ENCODE results near the gene TJP3. TPM values are rescaled to one million over a fixed set of nuclear protein-coding genes. Genes with fewer than 3 reads are reported as not detected.

TJP3 gene
- total and polyA plus RNA-seq, 10 of the 15 experiments (the other 5 are each of a cell fraction or from before 2014, with no cell fraction given), result 0.04 to 1.2 (median 0.29) TPM; not detected in 6

DNA sequence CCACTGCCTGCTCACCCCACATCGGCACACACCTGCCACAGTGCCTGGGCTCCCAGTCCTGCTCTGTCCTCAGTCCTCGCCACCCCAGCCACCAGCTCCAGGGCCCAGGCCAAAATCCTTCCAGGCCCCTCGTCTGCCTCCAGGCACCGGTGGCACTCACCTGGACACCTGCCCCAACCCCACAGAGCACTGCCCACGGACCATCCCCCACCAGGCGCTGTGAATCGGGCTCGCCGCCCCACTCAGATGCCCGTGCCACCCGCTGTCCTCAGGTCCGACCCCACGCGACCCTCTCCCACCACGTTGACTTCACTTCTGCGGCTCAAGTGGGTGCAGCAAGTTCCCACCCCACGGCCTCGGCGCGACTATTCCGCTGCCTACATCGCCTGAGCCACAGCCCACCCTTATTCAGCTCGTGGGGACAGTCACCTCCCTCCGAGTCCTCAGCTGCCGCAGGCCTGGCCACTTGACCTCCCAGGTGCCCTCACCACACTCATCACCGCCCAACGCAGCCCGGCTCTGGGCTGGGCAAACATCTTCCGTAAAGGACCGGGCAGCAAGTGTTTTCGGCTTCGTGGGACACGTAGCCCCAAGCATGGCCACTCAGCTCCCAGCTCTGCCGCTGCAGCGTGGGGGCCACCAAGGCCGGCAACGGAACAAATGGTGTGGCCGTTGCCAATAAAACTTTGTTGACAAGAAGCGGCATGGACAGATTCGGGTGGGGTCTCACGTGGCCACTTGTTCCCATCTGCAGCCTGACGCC is 13.6 kb upstream of the TJP3 start:
- Histone ChIP-seq H3K36me3 (ENCODE audit: control insufficient read depth in 2 of 2, insufficient read depth in 2 of 2, low read length in 1 of 2) (no peaks in the 10 kb centered on the region; a peak in 1 of 4 replicates), H3K4me1 (ENCODE audit: control insufficient read depth, insufficient read depth, low read length) (no peaks in the 10 kb centered on the region; the same call in 1 of the 2 replicates), H3K9ac (ENCODE audit: control insufficient read depth, insufficient read depth, low read length) (no peak overlapping the region), H3K27me3 (replicated peaks in 1 of 2; ENCODE audit: control insufficient read depth in 2 of 2, insufficient read depth in 2 of 2, low read length in 1 of 2) (no peaks in the 10 kb centered on the region), H3K27ac (ENCODE audit: control insufficient read depth, insufficient read depth) (no peak overlapping the region), H3K4me3 (no peak overlapping the region), H2AFZ (ENCODE audit: control insufficient read depth, low read depth, low read length) (no peak overlapping the region), H3K9me3 (replicated peaks; ENCODE audit: control insufficient read depth, insufficient read depth, low read length) (no peaks in the 10 kb centered on the region; the same call in 2 of the 3 replicates), H3K79me2 (ENCODE audit: control insufficient read depth, insufficient read depth, low read length) (peaks cover 31% of the 10 kb centered on the region), H3K4me2 (ENCODE audit: control insufficient read depth, insufficient read depth) (no peak overlapping the region), H4K20me1 (ENCODE audit: control insufficient read depth, insufficient read depth) (no peaks in the 10 kb centered on the region)
- DNase-seq (ENCODE audit: low read depth, low spot score) (no peak), FAIRE-seq (no peak), ATAC-seq (no peak)
- BruUV-seq (replicated peaks), result no TSS peak
- 95% methylated on average over 40 of the region's 42 CpGs for WGBS (ENCODE audit: insufficient coverage, insufficient replicate concordance, low lambda C conversion rate, missing lambda C conversion rate)
- intact Hi-C loops (cut with micrococcal nuclease; ENCODE audit: unreplicated experiment), result no loop called here
- ChIA-PET RAD21 (ENCODE audit: unreplicated experiment) (no interaction called here), SMC1A (ENCODE audit: uncharacterized antibody, unreplicated experiment) (no interaction called here), POLR2A (interaction anchor here (0.5 to 0.6 kb wide), 2 partner anchors 489 to 1135 kb away, joined by 3 to 4 read pairs; no protein-coding TSS in a partner anchor), CTCF (no interaction called here)
- in situ Hi-C loops (cut with MboI), result no loop called here
- TF ChIP-seq, protein P1, sequence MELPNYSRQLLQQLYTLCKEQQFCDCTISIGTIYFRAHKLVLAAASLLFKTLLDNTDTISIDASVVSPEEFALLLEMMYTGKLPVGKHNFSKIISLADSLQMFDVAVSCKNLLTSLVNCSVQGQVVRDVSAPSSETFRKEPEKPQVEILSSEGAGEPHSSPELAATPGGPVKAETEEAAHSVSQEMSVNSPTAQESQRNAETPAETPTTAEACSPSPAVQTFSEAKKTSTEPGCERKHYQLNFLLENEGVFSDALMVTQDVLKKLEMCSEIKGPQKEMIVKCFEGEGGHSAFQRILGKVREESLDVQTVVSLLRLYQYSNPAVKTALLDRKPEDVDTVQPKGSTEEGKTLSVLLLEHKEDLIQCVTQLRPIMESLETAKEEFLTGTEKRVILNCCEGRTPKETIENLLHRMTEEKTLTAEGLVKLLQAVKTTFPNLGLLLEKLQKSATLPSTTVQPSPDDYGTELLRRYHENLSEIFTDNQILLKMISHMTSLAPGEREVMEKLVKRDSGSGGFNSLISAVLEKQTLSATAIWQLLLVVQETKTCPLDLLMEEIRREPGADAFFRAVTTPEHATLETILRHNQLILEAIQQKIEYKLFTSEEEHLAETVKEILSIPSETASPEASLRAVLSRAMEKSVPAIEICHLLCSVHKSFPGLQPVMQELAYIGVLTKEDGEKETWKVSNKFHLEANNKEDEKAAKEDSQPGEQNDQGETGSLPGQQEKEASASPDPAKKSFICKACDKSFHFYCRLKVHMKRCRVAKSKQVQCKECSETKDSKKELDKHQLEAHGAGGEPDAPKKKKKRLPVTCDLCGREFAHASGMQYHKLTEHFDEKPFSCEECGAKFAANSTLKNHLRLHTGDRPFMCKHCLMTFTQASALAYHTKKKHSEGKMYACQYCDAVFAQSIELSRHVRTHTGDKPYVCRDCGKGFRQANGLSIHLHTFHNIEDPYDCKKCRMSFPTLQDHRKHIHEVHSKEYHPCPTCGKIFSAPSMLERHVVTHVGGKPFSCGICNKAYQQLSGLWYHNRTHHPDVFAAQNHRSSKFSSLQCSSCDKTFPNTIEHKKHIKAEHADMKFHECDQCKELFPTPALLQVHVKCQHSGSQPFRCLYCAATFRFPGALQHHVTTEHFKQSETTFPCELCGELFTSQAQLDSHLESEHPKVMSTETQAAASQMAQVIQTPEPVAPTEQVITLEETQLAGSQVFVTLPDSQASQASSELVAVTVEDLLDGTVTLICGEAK (IDR thresholded peaks at IDR 0.05; ENCODE audit: borderline replicate concordance), result no peak; the same call in 1 of the 2 replicates
- TF ChIP-seq NR2F1 (conservative IDR thresholded peaks at IDR 0.05) (no peak), RFX5 (IDR thresholded peaks at IDR 0.05; ENCODE audit: low read depth, low read length) (no peak), MTA3 (IDR thresholded peaks at IDR 0.05; ENCODE audit: borderline replicate concordance, low read length) (no peak), TCF12 (IDR thresholded peaks at IDR 0.05; ENCODE audit: low read depth, low read length) (no peak), GABPA (IDR thresholded peaks at IDR 0.05; ENCODE audit: low read depth) (no peak)
- TF ChIP-seq, protein P2, sequence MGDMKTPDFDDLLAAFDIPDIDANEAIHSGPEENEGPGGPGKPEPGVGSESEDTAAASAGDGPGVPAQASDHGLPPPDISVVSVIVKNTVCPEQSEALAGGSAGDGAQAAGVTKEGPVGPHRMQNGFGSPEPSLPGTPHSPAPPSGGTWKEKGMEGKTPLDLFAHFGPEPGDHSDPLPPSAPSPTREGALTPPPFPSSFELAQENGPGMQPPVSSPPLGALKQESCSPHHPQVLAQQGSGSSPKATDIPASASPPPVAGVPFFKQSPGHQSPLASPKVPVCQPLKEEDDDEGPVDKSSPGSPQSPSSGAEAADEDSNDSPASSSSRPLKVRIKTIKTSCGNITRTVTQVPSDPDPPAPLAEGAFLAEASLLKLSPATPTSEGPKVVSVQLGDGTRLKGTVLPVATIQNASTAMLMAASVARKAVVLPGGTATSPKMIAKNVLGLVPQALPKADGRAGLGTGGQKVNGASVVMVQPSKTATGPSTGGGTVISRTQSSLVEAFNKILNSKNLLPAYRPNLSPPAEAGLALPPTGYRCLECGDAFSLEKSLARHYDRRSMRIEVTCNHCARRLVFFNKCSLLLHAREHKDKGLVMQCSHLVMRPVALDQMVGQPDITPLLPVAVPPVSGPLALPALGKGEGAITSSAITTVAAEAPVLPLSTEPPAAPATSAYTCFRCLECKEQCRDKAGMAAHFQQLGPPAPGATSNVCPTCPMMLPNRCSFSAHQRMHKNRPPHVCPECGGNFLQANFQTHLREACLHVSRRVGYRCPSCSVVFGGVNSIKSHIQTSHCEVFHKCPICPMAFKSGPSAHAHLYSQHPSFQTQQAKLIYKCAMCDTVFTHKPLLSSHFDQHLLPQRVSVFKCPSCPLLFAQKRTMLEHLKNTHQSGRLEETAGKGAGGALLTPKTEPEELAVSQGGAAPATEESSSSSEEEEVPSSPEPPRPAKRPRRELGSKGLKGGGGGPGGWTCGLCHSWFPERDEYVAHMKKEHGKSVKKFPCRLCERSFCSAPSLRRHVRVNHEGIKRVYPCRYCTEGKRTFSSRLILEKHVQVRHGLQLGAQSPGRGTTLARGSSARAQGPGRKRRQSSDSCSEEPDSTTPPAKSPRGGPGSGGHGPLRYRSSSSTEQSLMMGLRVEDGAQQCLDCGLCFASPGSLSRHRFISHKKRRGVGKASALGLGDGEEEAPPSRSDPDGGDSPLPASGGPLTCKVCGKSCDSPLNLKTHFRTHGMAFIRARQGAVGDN (IDR thresholded peaks at IDR 0.05), result no peak
- TF ChIP-seq, protein P3, sequence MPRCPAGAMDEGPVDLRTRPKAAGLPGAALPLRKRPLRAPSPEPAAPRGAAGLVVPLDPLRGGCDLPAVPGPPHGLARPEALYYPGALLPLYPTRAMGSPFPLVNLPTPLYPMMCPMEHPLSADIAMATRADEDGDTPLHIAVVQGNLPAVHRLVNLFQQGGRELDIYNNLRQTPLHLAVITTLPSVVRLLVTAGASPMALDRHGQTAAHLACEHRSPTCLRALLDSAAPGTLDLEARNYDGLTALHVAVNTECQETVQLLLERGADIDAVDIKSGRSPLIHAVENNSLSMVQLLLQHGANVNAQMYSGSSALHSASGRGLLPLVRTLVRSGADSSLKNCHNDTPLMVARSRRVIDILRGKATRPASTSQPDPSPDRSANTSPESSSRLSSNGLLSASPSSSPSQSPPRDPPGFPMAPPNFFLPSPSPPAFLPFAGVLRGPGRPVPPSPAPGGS (IDR thresholded peaks at IDR 0.05; ENCODE audit: borderline replicate concordance, insufficient read depth, low read depth, low read length, poor library complexity, severe bottlenecking), result no peak
- TF ChIP-seq, protein P4, sequence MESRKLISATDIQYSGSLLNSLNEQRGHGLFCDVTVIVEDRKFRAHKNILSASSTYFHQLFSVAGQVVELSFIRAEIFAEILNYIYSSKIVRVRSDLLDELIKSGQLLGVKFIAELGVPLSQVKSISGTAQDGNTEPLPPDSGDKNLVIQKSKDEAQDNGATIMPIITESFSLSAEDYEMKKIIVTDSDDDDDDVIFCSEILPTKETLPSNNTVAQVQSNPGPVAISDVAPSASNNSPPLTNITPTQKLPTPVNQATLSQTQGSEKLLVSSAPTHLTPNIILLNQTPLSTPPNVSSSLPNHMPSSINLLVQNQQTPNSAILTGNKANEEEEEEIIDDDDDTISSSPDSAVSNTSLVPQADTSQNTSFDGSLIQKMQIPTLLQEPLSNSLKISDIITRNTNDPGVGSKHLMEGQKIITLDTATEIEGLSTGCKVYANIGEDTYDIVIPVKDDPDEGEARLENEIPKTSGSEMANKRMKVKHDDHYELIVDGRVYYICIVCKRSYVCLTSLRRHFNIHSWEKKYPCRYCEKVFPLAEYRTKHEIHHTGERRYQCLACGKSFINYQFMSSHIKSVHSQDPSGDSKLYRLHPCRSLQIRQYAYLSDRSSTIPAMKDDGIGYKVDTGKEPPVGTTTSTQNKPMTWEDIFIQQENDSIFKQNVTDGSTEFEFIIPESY (IDR thresholded peaks at IDR 0.05), result no peak
- TF ChIP-seq, protein P5, sequence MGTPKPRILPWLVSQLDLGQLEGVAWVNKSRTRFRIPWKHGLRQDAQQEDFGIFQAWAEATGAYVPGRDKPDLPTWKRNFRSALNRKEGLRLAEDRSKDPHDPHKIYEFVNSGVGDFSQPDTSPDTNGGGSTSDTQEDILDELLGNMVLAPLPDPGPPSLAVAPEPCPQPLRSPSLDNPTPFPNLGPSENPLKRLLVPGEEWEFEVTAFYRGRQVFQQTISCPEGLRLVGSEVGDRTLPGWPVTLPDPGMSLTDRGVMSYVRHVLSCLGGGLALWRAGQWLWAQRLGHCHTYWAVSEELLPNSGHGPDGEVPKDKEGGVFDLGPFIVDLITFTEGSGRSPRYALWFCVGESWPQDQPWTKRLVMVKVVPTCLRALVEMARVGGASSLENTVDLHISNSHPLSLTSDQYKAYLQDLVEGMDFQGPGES (IDR thresholded peaks at IDR 0.05), result no peak

Data from GM12878 (cell line).